GM06990 (cell line): ENCODE measurements around the gene CHAT.

Experiments used
- DNase-seq: peaks from one replicate; pipeline ENCODE4 v3.0.0-alpha.2; 2011; ENCODE audit not compliant: insufficient read length; ENCODE audit errors: extremely low read depth
- H3K27me3 ChIP-seq: replicated peaks from 2 replicates; pipeline ENCODE4 v1.6.0; 2011; ENCODE audit warnings: low read length; ENCODE audit not compliant: control insufficient read depth, insufficient read depth
- H3K36me3 ChIP-seq: 2 replicates; pipeline ENCODE4 v1.5.1; 2011; ENCODE audit warnings: low read length; ENCODE audit not compliant: control insufficient read depth, insufficient read depth
- H3K4me3 ChIP-seq: replicated peaks from 2 replicates; pipeline ENCODE4 v1.5.1; 2011; ENCODE audit warnings: low read depth, mild to moderate bottlenecking, control low read depth, low read length
- TF ChIP-seq, protein P1 (sequence below): IDR thresholded peaks from 2 replicates; pipeline ENCODE4 v1.5.1; 2011; ENCODE audit warnings: low read length, control low read depth, mild to moderate bottlenecking, inconsistent platforms; ENCODE audit not compliant: insufficient read depth, poor library complexity, severe bottlenecking

Gene CHAT

DNA sequence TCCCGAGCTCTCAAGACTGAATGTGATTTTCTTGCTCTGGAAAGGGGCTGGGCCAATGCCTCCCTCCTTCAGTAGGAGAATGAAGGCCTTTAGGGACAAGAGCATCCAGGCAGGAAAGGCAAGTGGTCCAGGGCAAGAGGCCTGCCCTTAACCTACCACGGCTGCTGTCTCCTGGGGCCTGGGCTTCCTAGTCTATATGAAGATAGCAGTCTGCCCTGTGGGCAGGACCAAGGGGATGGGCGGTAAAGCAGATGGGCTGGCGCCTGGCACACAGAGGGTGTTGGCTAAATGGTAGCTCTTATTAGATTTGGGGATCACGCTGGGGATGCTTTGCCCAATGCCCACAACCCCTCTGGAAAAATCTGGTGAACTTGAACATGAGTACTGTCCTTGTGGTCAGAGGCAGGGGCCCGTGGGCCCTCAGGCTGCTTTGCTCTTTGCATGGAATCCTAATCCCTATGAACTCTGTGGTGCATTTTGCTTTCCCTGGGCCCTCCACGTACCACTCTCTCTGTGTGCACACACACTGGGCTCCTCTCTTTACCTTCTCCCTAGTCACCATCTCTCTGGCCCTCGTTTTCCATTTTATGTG lies 20.3 kb downstream of the CHAT start:
- Histone ChIP-seq H3K4me3 (no peak overlapping the region), H3K36me3 (no peaks in the 10 kb centered on the region), H3K27me3 (no peaks in the 10 kb centered on the region; the same call in none of the 2 replicates)
- DNase-seq, result no peak
- TF ChIP-seq, protein P1, sequence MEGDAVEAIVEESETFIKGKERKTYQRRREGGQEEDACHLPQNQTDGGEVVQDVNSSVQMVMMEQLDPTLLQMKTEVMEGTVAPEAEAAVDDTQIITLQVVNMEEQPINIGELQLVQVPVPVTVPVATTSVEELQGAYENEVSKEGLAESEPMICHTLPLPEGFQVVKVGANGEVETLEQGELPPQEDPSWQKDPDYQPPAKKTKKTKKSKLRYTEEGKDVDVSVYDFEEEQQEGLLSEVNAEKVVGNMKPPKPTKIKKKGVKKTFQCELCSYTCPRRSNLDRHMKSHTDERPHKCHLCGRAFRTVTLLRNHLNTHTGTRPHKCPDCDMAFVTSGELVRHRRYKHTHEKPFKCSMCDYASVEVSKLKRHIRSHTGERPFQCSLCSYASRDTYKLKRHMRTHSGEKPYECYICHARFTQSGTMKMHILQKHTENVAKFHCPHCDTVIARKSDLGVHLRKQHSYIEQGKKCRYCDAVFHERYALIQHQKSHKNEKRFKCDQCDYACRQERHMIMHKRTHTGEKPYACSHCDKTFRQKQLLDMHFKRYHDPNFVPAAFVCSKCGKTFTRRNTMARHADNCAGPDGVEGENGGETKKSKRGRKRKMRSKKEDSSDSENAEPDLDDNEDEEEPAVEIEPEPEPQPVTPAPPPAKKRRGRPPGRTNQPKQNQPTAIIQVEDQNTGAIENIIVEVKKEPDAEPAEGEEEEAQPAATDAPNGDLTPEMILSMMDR, result no peak

DNA sequence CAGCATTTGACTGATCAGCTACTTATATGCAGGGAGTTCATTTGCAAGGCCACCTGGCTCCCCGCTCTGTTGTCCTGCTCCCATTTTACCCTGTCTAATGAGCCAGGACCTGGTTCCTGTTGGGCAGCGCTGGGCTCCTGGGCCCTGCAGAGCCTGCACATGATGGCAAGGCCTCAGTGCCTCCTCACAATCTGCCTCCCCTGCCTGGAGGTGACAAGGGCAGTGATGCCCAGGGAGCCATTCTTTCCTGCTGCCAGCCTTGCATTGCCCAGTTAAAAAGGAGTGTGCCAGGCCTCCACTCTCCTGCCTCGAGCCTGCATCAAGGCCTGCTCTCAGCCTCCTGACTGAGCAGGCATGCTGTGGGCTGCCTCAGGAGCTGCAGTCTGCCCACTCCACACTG lies 28.5 kb downstream of the CHAT start:
- TF ChIP-seq, protein P1, result no peak
- Histone ChIP-seq H3K36me3 (no peaks in the 10 kb centered on the region), H3K4me3 (no peak overlapping the region), H3K27me3 (no peaks in the 10 kb centered on the region; the same call in none of the 2 replicates)
- no peak for DNase-seq

DNA sequence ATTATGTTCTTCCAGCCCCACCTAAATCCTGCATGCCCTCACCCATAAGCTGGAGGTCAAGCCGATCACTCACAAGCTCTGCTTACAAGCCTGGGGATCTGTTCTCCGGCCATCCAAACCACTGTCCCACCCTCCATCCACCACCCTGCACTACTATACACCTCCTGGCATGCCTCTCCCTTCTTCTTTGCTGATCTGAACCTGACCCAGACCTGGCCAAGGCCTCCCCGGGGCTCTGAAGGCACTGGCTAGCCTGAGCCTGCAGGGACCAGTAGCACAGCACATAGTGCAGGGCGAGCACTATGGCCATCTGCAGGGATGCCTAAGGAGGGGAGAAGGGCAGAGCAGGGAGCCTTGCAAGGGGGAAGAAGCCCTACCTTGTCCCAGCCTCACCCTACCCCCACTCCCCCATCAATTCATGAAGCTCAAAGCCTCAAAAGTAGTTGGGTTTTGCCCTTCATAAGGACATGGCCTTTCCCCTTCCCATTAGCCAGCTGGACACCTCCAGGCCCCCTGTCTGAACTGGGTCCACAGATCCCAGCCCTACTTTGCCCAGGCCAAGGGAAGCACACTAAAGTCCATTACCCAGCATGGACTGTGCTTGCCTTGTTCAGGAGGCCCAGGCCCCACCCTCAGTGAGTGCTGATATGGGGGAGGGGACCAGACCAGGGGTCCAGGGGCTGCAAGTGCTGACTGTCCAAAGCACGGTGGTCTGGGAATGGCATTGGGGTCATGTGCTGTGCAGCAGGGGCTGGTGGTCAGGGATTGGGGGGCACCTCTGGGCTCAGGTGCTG lies 29.6 kb downstream of the CHAT start:
- Histone ChIP-seq H3K27me3 (no peaks in the 10 kb centered on the region; the same call in none of the 2 replicates), H3K4me3 (no peak overlapping the region), H3K36me3 (no peaks in the 10 kb centered on the region)
- DNase-seq, result no peak
- TF ChIP-seq, protein P1, result no peak

DNA sequence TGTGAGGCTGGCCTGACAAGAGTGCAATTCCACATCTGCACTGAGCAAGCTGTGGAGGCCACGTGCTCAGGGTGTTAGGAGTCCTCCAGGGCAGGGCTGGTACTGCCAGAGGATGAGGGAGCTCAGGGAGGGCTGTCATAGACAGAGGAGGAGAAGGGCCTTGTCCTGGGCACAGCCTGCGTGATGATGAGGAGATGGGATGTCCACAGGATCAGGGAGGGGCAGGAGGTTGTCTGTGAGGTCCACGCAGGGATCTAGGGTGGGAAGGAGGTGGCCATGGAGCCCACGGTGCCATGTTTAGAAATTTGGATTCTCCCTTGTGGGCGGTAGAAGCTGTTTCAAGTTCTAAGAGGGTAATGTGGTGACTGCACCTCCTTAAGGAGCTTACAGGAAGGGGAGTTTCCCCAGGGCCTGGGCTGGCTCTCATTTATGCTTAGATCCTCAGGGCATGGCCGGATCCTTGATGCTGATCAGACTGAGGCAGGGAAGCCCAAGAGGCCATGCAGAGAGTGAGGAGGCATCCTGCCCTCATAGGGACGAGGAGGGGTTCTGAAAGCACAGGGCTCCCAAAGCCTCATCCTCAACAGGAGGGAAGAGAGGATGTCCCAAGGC lies 30.3 kb downstream of the CHAT start:
- no peak for DNase-seq
- Histone ChIP-seq H3K4me3 (no peak overlapping the region), H3K27me3 (no peaks in the 10 kb centered on the region; the same call in none of the 2 replicates), H3K36me3 (no peaks in the 10 kb centered on the region)
- TF ChIP-seq, protein P1, result no peak

DNA sequence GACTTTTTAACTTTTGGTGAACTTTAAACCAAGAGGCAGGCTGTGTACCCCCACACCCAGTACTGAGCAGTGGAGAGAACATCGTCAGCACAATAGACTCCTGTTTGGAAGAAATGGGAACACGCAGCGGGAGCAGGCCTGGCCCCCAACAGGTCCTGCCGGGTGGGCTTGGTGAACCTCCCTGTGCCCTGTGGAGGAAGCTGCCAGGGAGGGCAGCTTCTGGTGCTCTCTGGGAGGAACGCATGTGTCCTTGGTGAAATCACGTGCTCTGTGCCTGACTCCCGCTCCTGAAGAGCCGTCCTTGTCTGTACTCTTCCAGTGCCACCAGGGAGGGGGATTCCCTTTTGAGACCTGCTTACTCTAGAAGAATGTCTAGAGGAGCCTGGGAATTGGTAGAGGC lies 31.6 kb downstream of the CHAT start:
- TF ChIP-seq, protein P1, result no peak
- Histone ChIP-seq H3K36me3 (no peaks in the 10 kb centered on the region), H3K4me3 (no peak overlapping the region), H3K27me3 (no peaks in the 10 kb centered on the region; the same call in none of the 2 replicates)
- DNase-seq, result no peak
